NCI-H774 (cell line): ENCODE measurements around the gene ZDHHC5.

Source experiments
- DNase-seq: peaks from one replicate; lab custom pipeline; 2025; lab: John Stamatoyannopoulos, UW

The ZDHHC5 gene

DNA sequence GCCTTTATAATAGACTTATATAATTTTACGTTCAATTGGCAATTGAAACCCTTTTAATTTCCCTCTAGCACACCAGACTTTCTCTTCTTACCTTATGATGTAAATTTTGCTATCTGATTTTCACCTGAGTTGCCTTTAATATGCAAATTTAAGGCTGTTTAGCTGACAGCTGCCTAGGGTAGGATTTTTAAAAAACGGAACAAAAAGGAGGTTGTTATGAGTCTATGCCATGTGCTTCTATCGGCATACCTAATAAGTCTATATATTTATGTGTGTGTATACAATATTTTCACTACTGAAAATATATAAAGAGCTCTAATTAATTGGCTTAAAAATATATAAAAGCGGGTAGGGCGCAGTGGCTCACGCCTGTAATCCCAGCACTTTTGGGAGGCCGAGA, 61.6 kb downstream of the ZDHHC5 start:
- DNase-seq, result no peak

DNA sequence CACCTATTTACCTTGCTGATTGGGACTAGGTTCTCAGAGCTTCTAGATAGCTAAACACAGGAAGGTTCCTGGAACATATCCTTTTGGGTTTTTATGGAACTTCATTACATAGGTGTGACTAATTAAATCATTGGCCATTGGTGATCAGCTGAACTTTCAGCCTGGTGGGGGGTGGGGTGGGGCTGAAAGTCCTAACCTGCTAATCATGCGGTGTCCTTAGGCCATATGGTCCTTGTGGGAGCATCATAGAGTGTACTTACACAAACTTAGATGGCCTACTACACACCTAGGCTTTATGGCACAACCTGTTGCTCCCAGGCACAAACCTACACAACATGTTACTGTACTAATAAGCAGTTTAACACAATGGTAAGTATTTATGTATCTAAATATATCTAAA, 64.7 kb downstream of the ZDHHC5 start:
- DNase-seq, result no peak

DNA sequence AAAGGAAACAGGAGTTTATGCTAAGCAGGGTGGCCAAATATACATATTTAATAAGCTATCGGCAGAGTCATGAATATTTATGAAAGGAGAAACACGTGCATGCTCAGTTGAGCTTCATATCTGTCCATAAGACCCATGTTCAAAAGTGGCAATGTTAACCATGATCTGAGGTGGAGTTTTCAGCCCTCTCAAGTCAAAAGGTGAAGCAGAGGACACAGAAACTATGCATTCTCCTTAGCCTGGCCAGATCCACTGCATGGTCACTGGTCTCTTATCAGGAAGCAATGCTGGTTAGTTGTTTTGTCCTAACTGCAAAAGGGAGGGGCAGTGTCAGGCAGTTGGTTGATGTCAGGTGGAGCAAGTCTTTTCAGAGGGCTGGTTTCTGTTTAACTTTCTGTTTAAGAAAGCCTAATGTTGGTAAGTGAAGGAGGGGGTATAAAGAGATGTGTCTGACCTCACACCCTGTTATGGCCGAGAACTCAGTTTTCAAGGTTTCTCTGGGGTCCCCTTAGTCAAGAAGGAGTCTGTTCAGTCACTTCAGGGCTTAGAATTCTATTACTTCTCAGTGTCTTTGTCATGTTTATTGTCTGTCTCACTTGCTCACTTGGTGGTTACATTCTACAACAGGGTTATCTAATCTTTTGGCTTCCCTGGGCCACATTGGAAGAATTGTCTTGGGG, 67.8 kb downstream of the ZDHHC5 start:
- DNase-seq, result no peak

DNA sequence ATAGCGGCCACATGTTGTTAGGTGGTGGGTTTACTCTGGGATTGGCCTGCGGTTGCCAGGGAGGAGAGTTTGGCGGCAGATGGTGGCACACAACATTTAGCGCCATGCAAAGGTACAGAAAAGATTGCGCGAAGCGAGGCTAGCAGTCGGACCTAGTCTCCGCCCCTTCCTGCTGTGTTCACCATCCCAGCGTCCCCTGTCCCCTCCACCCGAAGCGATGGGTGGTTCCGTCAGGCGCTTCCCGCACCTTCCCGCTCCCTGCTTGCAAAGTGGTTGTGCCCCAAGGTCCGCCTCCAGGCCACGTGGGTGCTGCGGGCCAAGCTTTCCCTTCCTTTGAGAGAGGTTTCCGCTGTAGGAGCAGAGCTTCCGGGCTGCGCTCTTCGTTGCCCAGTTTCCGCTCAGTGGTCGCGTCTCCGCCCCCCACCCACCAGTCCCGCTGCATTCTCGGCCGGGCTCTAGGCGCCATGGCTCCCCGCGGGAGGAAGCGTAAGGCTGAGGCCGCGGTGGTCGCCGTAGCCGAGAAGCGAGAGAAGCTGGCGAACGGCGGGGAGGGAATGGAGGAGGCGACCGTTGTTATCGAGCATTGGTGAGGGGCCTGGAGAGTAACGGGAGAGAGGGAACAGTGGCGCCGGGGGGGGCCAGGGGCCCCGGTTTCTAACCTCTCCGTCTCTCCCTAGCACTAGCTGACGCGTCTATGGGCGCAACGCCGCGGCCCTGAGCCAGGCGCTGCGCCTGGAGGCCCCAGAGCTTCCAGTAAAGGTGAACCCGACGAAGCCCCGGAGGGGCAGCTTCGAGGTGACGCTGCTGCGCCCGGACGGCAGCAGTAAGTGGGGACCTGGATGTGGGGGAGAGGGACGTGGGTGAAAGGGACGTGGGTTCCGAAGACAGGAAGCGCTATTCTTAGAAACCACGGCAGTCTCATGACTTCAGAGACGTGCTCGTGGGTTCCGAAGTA, 73.5 kb downstream of the ZDHHC5 start, which contains the start of gene SELENOH:
SELENOH (plus strand) TSS at position 360 of the 955 bp plus-strand sequence; CDS start at position 465, 105 bp downstream.
- DNase-seq, result peak; percentile 94

DNA sequence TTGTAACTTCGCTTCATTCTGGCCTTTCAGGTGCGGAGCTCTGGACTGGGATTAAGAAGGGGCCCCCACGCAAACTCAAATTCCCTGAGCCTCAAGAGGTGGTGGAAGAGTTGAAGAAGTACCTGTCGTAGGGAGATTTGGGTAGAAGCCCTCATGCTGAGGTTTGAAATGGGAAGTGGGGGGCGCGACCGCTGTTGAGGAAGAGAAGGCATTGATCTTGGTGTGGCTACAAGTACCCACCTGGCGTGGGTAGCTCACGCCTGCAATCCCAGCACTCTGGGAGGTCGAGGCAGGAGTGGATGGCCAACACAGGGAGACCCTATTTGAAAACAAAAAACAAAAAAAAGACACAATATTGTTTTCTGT, 74.2 kb downstream of the ZDHHC5 start:
- DNase-seq, result no peak

DNA sequence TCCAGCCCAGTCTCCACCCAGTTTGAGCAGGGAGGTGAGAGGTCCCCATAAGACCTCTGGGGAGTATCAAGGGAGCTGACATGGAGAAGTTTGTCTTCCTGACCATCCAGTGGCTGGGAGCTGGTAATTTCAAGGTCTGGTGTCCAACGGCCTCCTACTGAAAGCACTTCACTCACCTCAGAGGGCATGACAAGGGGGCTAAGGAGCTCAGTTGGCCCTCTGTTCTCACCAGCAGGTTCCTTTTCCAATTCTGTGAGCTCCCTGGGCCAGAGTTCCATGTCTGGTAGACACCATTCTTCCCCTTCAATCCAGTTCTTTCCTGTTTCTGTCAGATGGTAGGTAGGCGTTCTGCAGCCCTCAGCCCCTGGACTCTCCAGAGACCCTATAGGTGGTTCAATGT, 76.4 kb downstream of the ZDHHC5 start:
- DNase-seq, result no peak

DNA sequence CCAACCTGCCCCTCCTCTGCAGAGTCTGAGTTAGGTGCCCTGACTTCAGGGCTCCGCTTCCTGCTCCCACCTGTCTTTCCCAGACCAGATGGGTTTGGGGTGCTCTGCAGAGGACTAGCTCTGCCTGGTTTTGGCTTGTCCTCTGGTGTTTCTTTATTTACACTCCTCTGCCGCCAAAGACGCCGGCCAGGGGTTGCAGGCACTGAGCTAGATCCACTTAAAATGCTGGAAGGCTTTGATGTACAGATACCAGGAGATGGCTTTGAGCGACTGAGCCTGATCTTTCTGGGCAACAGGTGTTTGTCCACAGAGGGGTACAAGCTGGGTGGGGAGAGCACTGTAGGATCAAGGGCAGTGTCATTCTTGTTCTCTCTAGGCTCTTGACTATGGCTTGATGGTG, 77.3 kb downstream of the ZDHHC5 start:
- DNase-seq, result no peak

DNA sequence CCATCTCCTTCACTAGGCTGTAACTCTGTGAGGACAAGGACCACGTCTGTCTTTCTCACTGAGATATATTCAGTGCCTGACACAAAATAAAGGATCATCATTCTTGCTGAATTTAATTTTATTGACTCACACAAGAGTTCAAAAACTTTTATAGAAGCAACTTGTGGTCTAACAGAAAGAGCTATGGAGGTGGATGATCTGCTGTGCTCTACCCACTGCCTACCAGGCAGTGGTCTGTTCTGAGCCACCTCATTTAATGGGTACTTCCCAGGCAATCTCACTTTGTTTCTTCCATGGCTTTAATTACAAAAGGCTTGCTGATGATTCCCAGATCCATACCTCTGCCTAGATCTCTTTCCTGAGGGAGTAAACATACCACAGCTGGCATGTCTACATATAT, 79.0 kb downstream of the ZDHHC5 start:
- DNase-seq, result no peak
